Left ventricle myocardium superior (tissue), 1 donor: ENCODE results near the gene LAGE3. TPM values are rescaled to one million over a fixed set of nuclear protein-coding genes. Genes with fewer than 3 reads are reported as not detected.

ENCODE experiments used
- microRNA-seq: library from miRNA; unstranded; fragments of <30 nt; microRNA quantifications from one replicate; pipeline ENCODE4 v1.2.0, GENCODE V29; 2020; ENCODE audit warnings: borderline number of aligned reads
- total RNA-seq: library from RNA; stranded (reverse); fragmentation: NEBNext Ultra II Directional; extraction: Animal tissue kit (Norgen Biotek cat#: 25700); gene quantifications from one replicate; pipeline ENCODE4 v1.2.1, GENCODE V29; 2021
- donor health status: DM: no; HTN: yes; CAD: no; lungs with severe emphysema.

Gene LAGE3
- total RNA-seq, 1 donor from 2014 or later: 20.7 TPM

Small RNAs within 50 kb of the gene (microRNA-seq; reads per million reads assigned to microRNA genes)
- not detected for gene MIR6858

Other genes starting within 250 kb of the LAGE3 start
- not detected for gene OPN1MW3, start 221.7 kb downstream of the LAGE3 start, total RNA-seq
- gene TEX28, start 184.2 kb downstream of the LAGE3 start, total RNA-seq: not detected
- gene TKTL1, start 183.5 kb downstream of the LAGE3 start, total RNA-seq: 18.0 TPM
- gene FLNA, start 104.6 kb downstream of the LAGE3 start, total RNA-seq: 228 TPM
- 51.3 TPM for gene EMD, start 100.0 kb downstream of the LAGE3 start, total RNA-seq
- gene RPL10, start 80.9 kb downstream of the LAGE3 start, total RNA-seq: 1,898 TPM
- gene DNASE1L1, start 70.0 kb downstream of the LAGE3 start, total RNA-seq: 58.7 TPM
- gene TAFAZZIN, start 67.7 kb downstream of the LAGE3 start, total RNA-seq: 38.0 TPM
- 81.0 TPM for gene ATP6AP1, start 50.6 kb downstream of the LAGE3 start, total RNA-seq
- 86.2 TPM for gene GDI1, start 42.1 kb downstream of the LAGE3 start, total RNA-seq
- 48.4 TPM for gene FAM50A, start 35.1 kb downstream of the LAGE3 start, total RNA-seq
- 22.0 TPM for gene PLXNA3, start 21.0 kb downstream of the LAGE3 start, total RNA-seq
- 58.6 TPM for gene UBL4A, start 7.3 kb upstream of the LAGE3 start, total RNA-seq
- gene SLC10A3, start 11.3 kb upstream of the LAGE3 start, total RNA-seq: 12.2 TPM
- gene FAM3A, start 37.0 kb upstream of the LAGE3 start, total RNA-seq: 62.5 TPM
- gene G6PD, start 67.6 kb upstream of the LAGE3 start, total RNA-seq: 10.4 TPM
- 15.5 TPM for gene IKBKG, start 68.3 kb upstream of the LAGE3 start, total RNA-seq
- not detected for gene CTAG1A, start 105.9 kb upstream of the LAGE3 start, total RNA-seq
- gene CTAG1B, start 140.0 kb upstream of the LAGE3 start, total RNA-seq: not detected
- gene CTAG2, start 174.3 kb upstream of the LAGE3 start, total RNA-seq: not detected